Measurements from ENCODE around the gene PARS2. TPM values are rescaled to one million over a fixed set of nuclear protein-coding genes. Genes with fewer than 3 reads are reported as not detected.

The PARS2 gene
- total and polyA plus RNA-seq, 5 donors = 2.0 to 3.7 (median 2.9) TPM

Other genes with a start within 250 kb of the PARS2 start
- 10 to 100 TPM; 14.4 to 32.7 (median 28.7) TPM for gene ACOT11, start 216.3 kb downstream of the PARS2 start, total RNA-seq
- gene ACOT11, start 216.3 kb downstream of the PARS2 start, polyA plus RNA-seq = 16.7 TPM
- under 1 TPM in 3 of 4 donors, not detected in 1; 0.15 to 0.72 (median 0.59) TPM for gene FAM151A, start 141.0 kb downstream of the PARS2 start, total RNA-seq
- 0.43 TPM for gene FAM151A, start 141.0 kb downstream of the PARS2 start, polyA plus RNA-seq
- gene MROH7, start 122.7 kb downstream of the PARS2 start, total RNA-seq = 10 to 100 TPM in 2 of 4 donors, 1 to 10 TPM in 2; 5.9 to 12.8 (median 9.2) TPM
- gene MROH7, start 122.7 kb downstream of the PARS2 start, polyA plus RNA-seq = 4.9 TPM
- 10 to 100 TPM; 11.3 to 14.5 (median 13.3) TPM for gene TTC4, start 48.7 kb downstream of the PARS2 start, total RNA-seq
- gene TTC4, start 48.7 kb downstream of the PARS2 start, polyA plus RNA-seq = 10.1 TPM
- under 1 TPM in 3 of 4 donors, not detected in 1; 0.06 to 0.17 (median 0.09) TPM for gene TTC22, start 36.8 kb upstream of the PARS2 start, total RNA-seq
- gene TTC22, start 36.8 kb upstream of the PARS2 start, polyA plus RNA-seq = 0.05 TPM
- gene DHCR24, start 122.7 kb upstream of the PARS2 start, total RNA-seq = 10 to 100 TPM; 10.7 to 28.7 (median 21.6) TPM
- 17.5 TPM for gene DHCR24, start 122.7 kb upstream of the PARS2 start, polyA plus RNA-seq
- gene TMEM61, start 216.1 kb upstream of the PARS2 start, total RNA-seq = not detected
- 0.09 TPM for gene TMEM61, start 216.1 kb upstream of the PARS2 start, polyA plus RNA-seq
- not detected for gene BSND, start 234.4 kb upstream of the PARS2 start, total RNA-seq
- not detected for gene BSND, start 234.4 kb upstream of the PARS2 start, polyA plus RNA-seq